Uterine smooth muscle cell (primary cell): ENCODE measurements around the gene SUCNR1. TPM values are rescaled to one million over a fixed set of nuclear protein-coding genes. Genes with fewer than 3 reads are reported as not detected.

Source experiments
- total RNA-seq: library from RNA; depleted of rRNA; stranded (reverse); fragments of >200 nt; gene quantifications from 2 replicates; pipeline ENCODE4 v1.2.3, GENCODE V29; 2014

The SUCNR1 gene
- not detected in 2 replicates for total RNA-seq

GRCh38 chr3:151873398-151873797 lies at the start of gene SUCNR1:
TSS of gene SUCNR1 (plus strand) at chr3:151873643. CDS start at chr3:151879893, 6,250 bp downstream.

Other genes starting within 250 kb of the SUCNR1 start
- not detected in 2 replicates for gene AADACL2, start 139.7 kb upstream of the SUCNR1 start, total RNA-seq
- gene AADAC, start 59.5 kb upstream of the SUCNR1 start, total RNA-seq: 0.12 TPM in 1 of 2 replicates, not detected in the other